GF-D8 (cell line): Measurements from ENCODE around the gene CRK.
"Not testable (repeated sequence)": the region's sequence is repeated elsewhere in the genome, so short reads cannot be mapped to it uniquely, and the experiment has no call there.

ENCODE experiments used
- DNase-seq: peaks from one replicate; lab custom pipeline; 2025; lab: John Stamatoyannopoulos, UW

The CRK gene

GRCh38 chr17:1467898-1468492, 12.0 kb upstream of the CRK start:
- DNase-seq, result no peak

- DNase-seq, result no peak
These were observed 11.2 kb upstream of the CRK start for GRCh38 chr17:1467258-1467657.

GRCh38 chr17:1464186-1464585, 8.2 kb upstream of the CRK start:
- no peak for DNase-seq

GRCh38 chr17:1462164-1463112, 6.4 kb upstream of the CRK start:
- DNase-seq, result no peak

GRCh38 chr17:1461198-1461944, 5.3 kb upstream of the CRK start:
- DNase-seq, result no peak

- DNase-seq, result no peak
These were observed 4.2 kb upstream of the CRK start for GRCh38 chr17:1460233-1460632.

- no peak for DNase-seq
These were observed 688 bp downstream of the CRK start for GRCh38 chr17:1455291-1455796.

- no peak for DNase-seq
These were observed 1.5 kb downstream of the CRK start for GRCh38 chr17:1454541-1454940.

- not testable (repeated sequence) for DNase-seq
These were observed 2.3 kb downstream of the CRK start for GRCh38 chr17:1453694-1454093.

GRCh38 chr17:1452836-1453235, 3.2 kb downstream of the CRK start:
- DNase-seq, result no peak

- DNase-seq, result not testable (repeated sequence)
These were observed 5.8 kb downstream of the CRK start for GRCh38 chr17:1450261-1450660.

- DNase-seq, result no peak
These were observed 6.5 kb downstream of the CRK start for GRCh38 chr17:1449412-1449967.

- DNase-seq, result no peak
These were observed 9.0 kb downstream of the CRK start for GRCh38 chr17:1447052-1447451.

GRCh38 chr17:1446201-1446600, 9.8 kb downstream of the CRK start:
- no peak for DNase-seq

GRCh38 chr17:1445695-1446094, 10.3 kb downstream of the CRK start:
- not testable (repeated sequence) for DNase-seq

- not testable (repeated sequence) for DNase-seq
These were observed 13.3 kb downstream of the CRK start for GRCh38 chr17:1442721-1443120.

GRCh38 chr17:1442187-1442586, 13.8 kb downstream of the CRK start:
- DNase-seq, result no peak

- no peak for DNase-seq
These were observed 15.1 kb downstream of the CRK start for GRCh38 chr17:1440921-1441320.

GRCh38 chr17:1438593-1439083, 17.4 kb downstream of the CRK start:
- DNase-seq, result no peak

GRCh38 chr17:1435326-1435725, 20.7 kb downstream of the CRK start:
- no peak for DNase-seq

GRCh38 chr17:1434150-1434549, 21.9 kb downstream of the CRK start:
- DNase-seq, result no peak

GRCh38 chr17:1431631-1432104, 24.4 kb downstream of the CRK start:
- no peak for DNase-seq
